Activated T-cell treated with anti-CD3 and anti-CD28 coated beads for 24 hours (primary cell): Measurements from ENCODE around the gene TAF5L.

Experiments used
- DNase-seq: peaks from one replicate; pipeline ENCODE4 v3.0.0-alpha.2; 2020; ENCODE audit warnings: low read depth

The TAF5L gene

GRCh38 chr1:229625915-229626831 is at the start of gene TAF5L, which contains the start of gene URB2:
Gene TAF5L (minus strand): TSS chr1:229626122. CDS start chr1:229614482, 11,640 bp downstream.
Gene URB2 (plus strand): TSS chr1:229626247. CDS start chr1:229627634, 1,387 bp downstream.
- DNase-seq, result peak; percentile 83

GRCh38 chr1:229675396-229675795 is 49.5 kb upstream of the TAF5L start:
- no peak for DNase-seq

- DNase-seq, result no peak
Observed at GRCh38 chr1:229674042-229674441, 48.1 kb upstream of the TAF5L start.

- no peak for DNase-seq
Observed at GRCh38 chr1:229672246-229672645, 46.3 kb upstream of the TAF5L start.

GRCh38 chr1:229671310-229671709 is 45.4 kb upstream of the TAF5L start:
- no peak for DNase-seq

GRCh38 chr1:229669333-229669732 is 43.4 kb upstream of the TAF5L start:
- no peak for DNase-seq

- DNase-seq, result no peak
Observed at GRCh38 chr1:229666585-229666984, 40.7 kb upstream of the TAF5L start.

- no peak for DNase-seq
Observed at GRCh38 chr1:229665912-229666558, 40.1 kb upstream of the TAF5L start.

- peak; percentile 81 for DNase-seq
Observed at GRCh38 chr1:229664133-229664689, 38.3 kb upstream of the TAF5L start.

GRCh38 chr1:229661897-229662296 is 36.0 kb upstream of the TAF5L start:
- DNase-seq, result no peak

- peak; percentile 60 for DNase-seq
Observed at GRCh38 chr1:229661022-229661877, 35.3 kb upstream of the TAF5L start.

- no peak for DNase-seq
Observed at GRCh38 chr1:229657993-229658755, 32.3 kb upstream of the TAF5L start.

- DNase-seq, result no peak
Observed at GRCh38 chr1:229655781-229656180, 29.9 kb upstream of the TAF5L start.

- DNase-seq, result no peak
Observed at GRCh38 chr1:229653420-229653819, 27.5 kb upstream of the TAF5L start.

- no peak for DNase-seq
Observed at GRCh38 chr1:229651546-229651945, 25.6 kb upstream of the TAF5L start.

- DNase-seq, result no peak
Observed at GRCh38 chr1:229650045-229650444, 24.1 kb upstream of the TAF5L start.

- DNase-seq, result no peak
Observed at GRCh38 chr1:229648406-229648805, 22.5 kb upstream of the TAF5L start.

- no peak for DNase-seq
Observed at GRCh38 chr1:229645324-229645993, 19.5 kb upstream of the TAF5L start.

- no peak for DNase-seq
Observed at GRCh38 chr1:229643996-229644745, 18.2 kb upstream of the TAF5L start.

- DNase-seq, result no peak
Observed at GRCh38 chr1:229642970-229643369, 17.0 kb upstream of the TAF5L start.
